Measurements from ENCODE around the gene DNAAF2. TPM values are rescaled to one million over a fixed set of nuclear protein-coding genes. Genes with fewer than 3 reads are reported as not detected.
A peak's percentile ranks its signal among the peaks of the same experiment; 100 is the strongest.

DNAAF2 gene
- polyA plus RNA-seq, 10 donors, result 7.2 to 9.8 (median 7.8) TPM

DNA sequence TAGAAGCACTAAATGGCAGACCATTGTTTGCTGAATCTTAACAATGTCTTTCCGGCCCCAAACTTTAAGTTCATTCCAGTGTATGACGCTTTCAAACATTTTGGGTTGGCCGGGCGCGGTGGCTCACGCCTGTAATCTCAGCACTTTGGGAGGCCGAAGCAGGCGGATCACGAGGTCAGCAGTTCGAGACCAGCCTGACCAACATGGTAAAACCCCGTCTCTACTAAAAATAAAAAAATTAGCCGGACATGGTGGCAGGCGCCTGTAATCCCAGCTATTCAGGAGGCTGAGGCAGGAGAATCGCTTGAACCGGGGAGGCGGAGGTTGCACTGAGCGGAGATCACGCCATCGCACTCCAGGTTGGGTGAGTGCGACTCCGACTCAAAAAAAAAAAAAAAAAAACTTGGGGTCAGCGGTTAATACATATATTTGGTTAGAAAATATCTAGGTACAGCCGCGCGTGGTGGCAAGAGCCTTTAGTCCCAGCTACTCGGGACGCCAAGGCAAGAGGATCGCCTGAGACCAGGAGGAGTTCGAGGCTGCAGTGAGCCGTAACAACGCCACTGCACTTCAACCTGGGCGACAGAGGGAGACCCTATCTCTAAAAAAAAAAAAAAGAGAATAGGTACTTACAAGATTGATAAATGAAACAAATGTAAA, 49.9 kb downstream of the DNAAF2 start:
- DNase-seq, result peak in 1 of 3 donors; percentile 31

DNA sequence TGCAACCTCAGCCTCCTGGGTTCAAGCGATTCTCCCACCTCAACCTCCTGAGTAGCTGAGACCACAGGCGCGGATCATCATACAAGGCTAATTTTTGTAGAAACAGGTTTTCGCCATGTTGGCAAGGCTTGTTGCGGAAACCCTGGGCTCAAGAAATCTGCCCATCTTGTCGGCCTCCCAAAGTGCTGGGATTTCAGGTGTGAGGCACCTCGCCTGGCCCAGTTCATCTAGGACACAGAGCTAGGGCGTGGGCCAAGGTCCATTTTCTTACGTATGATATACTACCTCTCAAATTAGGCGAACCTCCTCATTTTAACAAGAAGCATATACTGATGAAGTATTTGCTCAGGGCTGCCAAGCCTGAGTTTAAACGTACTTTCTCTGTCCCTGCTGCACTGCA, 51.0 kb downstream of the DNAAF2 start:
- no peak for DNase-seq

DNA sequence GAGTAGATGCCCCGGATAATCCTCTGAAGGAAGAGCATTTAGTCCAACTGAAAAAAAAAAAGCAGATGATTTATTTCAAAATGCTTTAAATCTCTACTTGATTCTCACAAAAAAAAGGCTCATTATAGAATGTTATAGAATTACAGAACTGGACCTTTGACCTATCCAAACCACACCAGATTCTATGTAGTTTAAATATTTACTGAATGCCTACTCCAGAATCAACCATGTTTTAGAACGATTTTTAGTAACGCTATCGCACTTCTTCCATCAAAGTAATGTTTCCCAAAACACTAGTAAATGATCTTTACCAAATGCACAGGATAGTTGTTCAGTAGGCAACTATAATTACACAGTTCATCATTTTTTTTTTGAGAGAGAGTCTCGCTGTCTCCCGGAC, 51.4 kb downstream of the DNAAF2 start:
- DNase-seq, result no peak

DNA sequence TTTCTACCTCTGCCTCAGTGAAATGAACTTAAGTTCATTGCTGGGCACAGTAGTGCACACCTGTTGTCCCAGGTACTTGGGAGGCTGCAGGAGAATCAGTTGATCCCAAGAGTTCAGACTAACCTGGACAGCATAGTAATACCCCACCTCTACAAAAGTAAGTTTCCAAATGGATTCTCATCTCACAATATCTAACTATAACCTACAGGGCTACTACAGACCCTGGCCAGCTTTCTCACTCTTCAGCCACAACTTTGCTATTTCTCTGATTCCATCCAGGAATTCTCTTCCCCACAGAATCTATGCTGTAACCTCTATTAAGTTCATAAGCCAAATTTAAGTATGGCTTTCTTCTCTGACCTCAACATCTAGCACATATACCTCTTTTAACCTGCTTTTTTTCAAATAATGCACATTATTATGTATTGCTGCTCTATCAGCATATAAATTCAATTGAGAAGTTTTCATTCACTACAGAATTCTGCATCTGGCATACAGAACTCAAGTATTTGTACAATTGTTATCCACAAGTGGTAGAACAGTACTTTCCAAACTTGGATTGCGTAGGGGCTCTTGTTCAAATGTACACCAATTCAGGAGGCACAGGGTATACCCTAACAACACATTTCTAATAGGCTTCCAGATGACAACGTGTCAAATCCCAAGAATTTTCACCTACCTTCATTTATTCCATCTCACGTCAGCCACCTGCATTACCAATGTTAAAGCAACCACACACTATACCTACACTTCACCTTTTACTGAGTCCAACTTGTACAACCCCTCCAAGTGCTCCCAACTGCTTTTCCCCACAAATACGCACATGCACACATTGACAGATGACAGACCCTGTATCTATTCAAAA, 52.7 kb downstream of the DNAAF2 start:
- DNase-seq, result no peak

DNA sequence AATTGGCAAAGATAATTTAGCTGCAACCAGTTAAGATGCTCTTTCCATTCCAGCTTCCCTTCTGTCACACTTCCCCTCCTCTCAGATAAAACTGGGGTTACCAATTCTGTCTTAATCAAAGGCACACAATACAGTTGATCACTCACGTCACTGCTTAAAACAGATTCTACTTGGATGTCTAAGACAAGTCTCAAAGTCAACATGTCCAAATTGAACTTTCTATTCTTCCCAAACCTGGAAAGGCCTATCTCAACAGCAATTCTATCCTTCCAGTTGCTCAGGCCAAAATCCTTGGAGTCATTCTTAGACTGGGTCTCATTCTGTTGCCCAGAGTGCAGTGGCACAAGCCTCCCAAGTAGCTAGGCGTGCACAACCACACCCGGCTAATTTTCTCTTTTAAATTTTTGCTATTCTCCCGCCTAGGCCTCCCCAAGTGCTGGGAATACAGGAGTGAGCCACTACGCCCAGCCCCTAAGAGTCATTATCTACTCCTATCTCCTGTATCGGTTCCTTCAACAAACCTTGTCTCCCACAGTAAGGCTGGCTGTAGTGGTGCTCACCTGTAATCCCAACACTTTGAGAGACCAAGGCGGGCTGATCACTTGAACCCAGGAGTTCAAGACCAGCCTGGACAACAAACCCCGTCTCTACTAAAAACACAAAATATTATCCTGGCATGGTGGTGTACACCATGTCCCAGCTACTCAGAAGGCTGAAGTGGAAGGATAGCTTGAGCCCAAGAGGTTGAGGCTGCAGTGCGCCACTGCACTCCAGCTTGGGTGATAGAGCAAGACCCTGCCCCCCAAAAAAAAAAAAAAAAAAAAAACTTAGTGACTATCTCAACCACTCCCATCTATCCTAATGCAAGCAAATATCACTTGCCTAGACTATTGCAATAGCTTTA, 53.6 kb downstream of the DNAAF2 start:
- no peak for DNase-seq

DNA sequence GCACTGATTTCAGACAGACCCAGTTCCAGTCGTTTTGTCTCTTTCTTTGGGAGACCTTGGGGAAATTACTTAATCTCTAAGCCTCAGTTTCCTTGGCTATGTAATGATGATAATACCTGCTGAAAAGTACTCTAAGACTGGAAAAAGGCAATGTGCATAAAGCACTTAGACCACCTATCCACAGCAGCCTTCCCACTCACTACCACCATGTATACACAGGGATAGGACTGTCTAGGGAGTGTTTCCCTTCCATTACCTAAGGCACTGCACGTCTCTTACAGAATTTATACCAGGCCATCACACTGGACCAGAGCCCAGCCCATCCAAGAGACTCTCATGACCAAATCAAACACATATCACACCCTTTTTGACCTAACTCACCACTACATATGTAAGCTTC, 55.2 kb downstream of the DNAAF2 start:
- no peak for DNase-seq

DNA sequence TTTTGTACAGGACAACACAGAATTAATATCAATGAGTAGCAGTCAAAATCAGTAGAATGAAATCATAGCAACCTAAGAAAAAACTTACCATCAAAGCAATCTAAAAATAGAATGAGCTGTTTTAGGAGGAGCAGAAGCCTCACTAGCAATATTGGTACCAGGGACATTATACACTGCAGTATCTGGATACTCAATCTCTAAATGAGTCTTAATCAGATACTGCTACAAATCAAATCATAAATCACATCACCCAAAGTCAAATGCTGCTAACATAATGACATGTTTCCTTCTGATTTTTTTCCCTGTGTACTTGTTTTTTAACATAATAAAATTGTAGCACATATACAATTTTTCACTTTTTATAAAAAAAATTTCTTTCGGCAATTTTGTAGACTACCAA, 56.9 kb downstream of the DNAAF2 start:
- DNase-seq, result no peak

Other genes starting within 250 kb of the DNAAF2 start
- 1,000 to 10,000 TPM; 1,746 to 2,419 (median 2,026) TPM for gene RPS29, start 48.9 kb downstream of the DNAAF2 start, polyA plus RNA-seq (ENCODE audit: insufficient read length in 10 of 10)
- gene LRR1, start 36.3 kb downstream of the DNAAF2 start, polyA plus RNA-seq (ENCODE audit: insufficient read length in 10 of 10), result 10 to 100 TPM in 5 of 10 donors, 1 to 10 TPM in 5; 5.7 to 11.8 (median 9.7) TPM
- gene RPL36AL, start 14.6 kb downstream of the DNAAF2 start, polyA plus RNA-seq (ENCODE audit: insufficient read length in 10 of 10), result 100 to 1,000 TPM; 148 to 232 (median 175) TPM
- 10 to 100 TPM in 8 of 10 donors, 1 to 10 TPM in 2; 7.6 to 31.5 (median 13.1) TPM for gene MGAT2, start 14.4 kb downstream of the DNAAF2 start, polyA plus RNA-seq (ENCODE audit: insufficient read length in 10 of 10)
- gene POLE2, start 53.0 kb upstream of the DNAAF2 start, polyA plus RNA-seq (ENCODE audit: insufficient read length in 10 of 10), result 10 to 100 TPM in 4 of 10 donors, 1 to 10 TPM in 6; 4.3 to 14.8 (median 8.5) TPM
- gene KLHDC1, start 57.9 kb upstream of the DNAAF2 start, polyA plus RNA-seq (ENCODE audit: insufficient read length in 10 of 10), result 1 to 10 TPM; 3.2 to 7.7 (median 4.7) TPM
- gene KLHDC2, start 132.9 kb upstream of the DNAAF2 start, polyA plus RNA-seq (ENCODE audit: insufficient read length in 10 of 10), result 10 to 100 TPM; 64.3 to 76.7 (median 70.4) TPM
- 10 to 100 TPM; 37.4 to 61.2 (median 51.9) TPM for gene NEMF, start 217.5 kb upstream of the DNAAF2 start, polyA plus RNA-seq (ENCODE audit: insufficient read length in 10 of 10)

Measured in muscle of back (tissue), 11 donors.